ENCODE data around the gene ITPR1.

The ITPR1 gene

DNA sequence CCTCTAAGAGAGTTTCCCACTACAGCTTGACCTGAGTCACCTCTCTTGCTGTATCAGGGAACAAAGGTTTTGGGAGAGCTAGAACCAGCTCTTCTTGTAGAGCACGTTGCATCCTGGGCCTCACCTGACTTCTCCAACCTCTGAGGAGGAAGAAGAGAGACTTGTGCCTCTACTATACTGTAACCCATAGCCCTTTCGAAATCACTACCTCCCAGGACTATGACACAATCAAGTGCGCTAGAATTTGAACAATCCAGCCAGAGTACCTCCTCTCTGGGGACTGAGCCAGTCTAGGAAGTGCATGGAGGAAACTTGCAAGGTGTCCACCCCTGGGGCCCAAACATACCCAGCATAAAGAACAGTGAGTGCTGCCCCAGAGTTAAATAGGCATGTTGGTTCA is 293.3 kb downstream of the ITPR1 start:
- Histone ChIP-seq H3K9ac (ENCODE audit: low read depth, low read length, poor library complexity, severe bottlenecking) (no peak overlapping the region), H3K4me3 (ENCODE audit: low read length, poor library complexity, severe bottlenecking) (no peak overlapping the region), H2AFZ (ENCODE audit: low read length) (no peak overlapping the region), H3K9me3 (ENCODE audit: insufficient read depth, low read depth, low read length) (no peaks in the 10 kb centered on the region), H3F3A (ENCODE audit: low read depth) (no peaks in the 10 kb centered on the region), H3K4me2 (ENCODE audit: low read depth, low read length, poor library complexity, severe bottlenecking) (no peak overlapping the region), H4K20me1 (ENCODE audit: insufficient read depth, low read length, poor library complexity, severe bottlenecking) (no peaks in the 10 kb centered on the region), H3K79me2 (ENCODE audit: insufficient read depth, low read length) (no peaks in the 10 kb centered on the region), H3K27me3 (ENCODE audit: insufficient read depth, low read length, poor library complexity, severe bottlenecking) (no peaks in the 10 kb centered on the region), H3K9me2 (replicated peaks; ENCODE audit: low read depth, low read length) (no peaks in the 10 kb centered on the region), H3K36me3 (ENCODE audit: insufficient read depth, low read length) (peaks cover 47% of the 10 kb centered on the region; the same call in 1 of the 2 replicates), H3K4me1 (ENCODE audit: insufficient read depth, low read length, poor library complexity, severe bottlenecking) (no peaks in the 10 kb centered on the region)
- TF ChIP-seq, protein P1, sequence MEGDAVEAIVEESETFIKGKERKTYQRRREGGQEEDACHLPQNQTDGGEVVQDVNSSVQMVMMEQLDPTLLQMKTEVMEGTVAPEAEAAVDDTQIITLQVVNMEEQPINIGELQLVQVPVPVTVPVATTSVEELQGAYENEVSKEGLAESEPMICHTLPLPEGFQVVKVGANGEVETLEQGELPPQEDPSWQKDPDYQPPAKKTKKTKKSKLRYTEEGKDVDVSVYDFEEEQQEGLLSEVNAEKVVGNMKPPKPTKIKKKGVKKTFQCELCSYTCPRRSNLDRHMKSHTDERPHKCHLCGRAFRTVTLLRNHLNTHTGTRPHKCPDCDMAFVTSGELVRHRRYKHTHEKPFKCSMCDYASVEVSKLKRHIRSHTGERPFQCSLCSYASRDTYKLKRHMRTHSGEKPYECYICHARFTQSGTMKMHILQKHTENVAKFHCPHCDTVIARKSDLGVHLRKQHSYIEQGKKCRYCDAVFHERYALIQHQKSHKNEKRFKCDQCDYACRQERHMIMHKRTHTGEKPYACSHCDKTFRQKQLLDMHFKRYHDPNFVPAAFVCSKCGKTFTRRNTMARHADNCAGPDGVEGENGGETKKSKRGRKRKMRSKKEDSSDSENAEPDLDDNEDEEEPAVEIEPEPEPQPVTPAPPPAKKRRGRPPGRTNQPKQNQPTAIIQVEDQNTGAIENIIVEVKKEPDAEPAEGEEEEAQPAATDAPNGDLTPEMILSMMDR (conservative IDR thresholded peaks at IDR 0.05; ENCODE audit: low read length) = no peak
- TF ChIP-seq EZH2phosphoT487 (IDR thresholded peaks at IDR 0.05; ENCODE audit: borderline replicate concordance) = no peak

DNA sequence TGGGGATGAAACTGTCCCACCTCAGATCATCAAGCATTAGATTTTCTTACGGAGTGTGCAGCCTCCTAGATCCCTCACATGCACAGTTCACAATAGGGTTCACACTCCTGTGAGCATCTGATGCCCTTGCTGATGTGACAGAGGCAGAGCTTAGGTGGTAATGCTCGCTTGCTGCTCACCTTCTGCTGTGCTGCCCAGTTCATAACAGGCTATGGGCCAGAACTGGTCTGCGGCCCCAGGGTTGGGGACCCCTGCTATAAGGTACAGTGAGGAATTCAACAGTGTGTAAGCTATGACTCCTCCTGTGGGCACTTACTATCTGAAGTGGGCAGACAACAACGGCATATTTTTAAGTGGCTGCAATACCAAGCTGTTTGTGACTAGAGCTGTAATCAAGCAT is 298.2 kb downstream of the ITPR1 start:
- Histone ChIP-seq H3K36me3 (ENCODE audit: insufficient read depth, low read length) (peaks cover 54% of the 10 kb centered on the region; the same call in 1 of the 2 replicates), H4K20me1 (ENCODE audit: insufficient read depth, low read length, poor library complexity, severe bottlenecking) (no peaks in the 10 kb centered on the region), H2AFZ (ENCODE audit: low read length) (no peak overlapping the region), H3K4me1 (ENCODE audit: insufficient read depth, low read length, poor library complexity, severe bottlenecking) (no peaks in the 10 kb centered on the region), H3K79me2 (ENCODE audit: insufficient read depth, low read length) (no peaks in the 10 kb centered on the region), H3K4me3 (ENCODE audit: low read length, poor library complexity, severe bottlenecking) (no peak overlapping the region), H3F3A (ENCODE audit: low read depth) (no peaks in the 10 kb centered on the region), H3K9me2 (replicated peaks; ENCODE audit: low read depth, low read length) (no peaks in the 10 kb centered on the region), H3K9ac (ENCODE audit: low read depth, low read length, poor library complexity, severe bottlenecking) (no peak overlapping the region), H3K4me2 (ENCODE audit: low read depth, low read length, poor library complexity, severe bottlenecking) (no peak overlapping the region), H3K9me3 (ENCODE audit: insufficient read depth, low read depth, low read length) (no peaks in the 10 kb centered on the region), H3K27me3 (ENCODE audit: insufficient read depth, low read length, poor library complexity, severe bottlenecking) (no peaks in the 10 kb centered on the region)
- TF ChIP-seq, protein P1 (conservative IDR thresholded peaks at IDR 0.05; ENCODE audit: low read length) = no peak
- TF ChIP-seq EZH2phosphoT487 (IDR thresholded peaks at IDR 0.05; ENCODE audit: borderline replicate concordance) = no peak

DNA sequence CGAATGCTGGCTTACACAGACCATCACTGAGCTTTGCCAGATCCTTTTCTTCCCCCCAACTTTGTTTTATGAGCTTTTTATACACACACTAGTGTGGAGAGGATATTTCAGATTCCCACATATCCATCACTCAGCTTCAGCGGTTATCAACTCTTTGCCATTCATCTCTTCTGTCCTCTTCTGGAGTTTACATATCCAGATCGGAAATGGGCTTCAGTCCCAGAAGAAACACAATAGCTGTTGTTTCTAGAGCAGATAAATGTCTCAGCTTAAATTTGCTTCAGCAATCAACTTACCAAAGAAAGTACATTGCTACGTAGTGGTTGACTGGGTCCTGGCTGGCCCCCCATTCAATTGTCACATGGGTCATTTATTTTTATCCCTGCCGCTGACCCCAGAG is 300.2 kb downstream of the ITPR1 start:
- no peaks in the 10 kb centered on the region for H3K27me3 ChIP-seq (ENCODE audit: insufficient read depth, low read length, poor library complexity, severe bottlenecking)
- H3K79me2 ChIP-seq (ENCODE audit: insufficient read depth, low read length) = no peaks in the 10 kb centered on the region
- H3K36me3 ChIP-seq (ENCODE audit: insufficient read depth, low read length) = peaks cover 72% of the 10 kb centered on the region
- TF ChIP-seq, protein P1 (conservative IDR thresholded peaks at IDR 0.05; ENCODE audit: low read length) = no peak
- TF ChIP-seq EZH2phosphoT487 (IDR thresholded peaks at IDR 0.05; ENCODE audit: borderline replicate concordance) = no peak
- no peaks in the 10 kb centered on the region for H3K4me1 ChIP-seq (ENCODE audit: insufficient read depth, low read length, poor library complexity, severe bottlenecking)
- H2AFZ ChIP-seq (ENCODE audit: low read length) = no peak overlapping the region
- H3K9me3 ChIP-seq (ENCODE audit: insufficient read depth, low read depth, low read length) = peaks cover 17% of the 10 kb centered on the region; the same call in 1 of the 2 replicates
- no peak overlapping the region for H3K4me2 ChIP-seq (ENCODE audit: low read depth, low read length, poor library complexity, severe bottlenecking)
- no peaks in the 10 kb centered on the region for H3K9me2 ChIP-seq (replicated peaks; ENCODE audit: low read depth, low read length)
- H3K9ac ChIP-seq (ENCODE audit: low read depth, low read length, poor library complexity, severe bottlenecking) = no peak overlapping the region
- H3F3A ChIP-seq (ENCODE audit: low read depth) = no peaks in the 10 kb centered on the region
- no peak overlapping the region for H3K4me3 ChIP-seq (ENCODE audit: low read length, poor library complexity, severe bottlenecking)
- H4K20me1 ChIP-seq (ENCODE audit: insufficient read depth, low read length, poor library complexity, severe bottlenecking) = no peaks in the 10 kb centered on the region

Data from Loucy (cell line).